K562 treated with DMSO at 1 percent for 24 hours (cell line): ENCODE data around the gene COMMD4. TPM values are rescaled to one million over a fixed set of nuclear protein-coding genes. Genes with fewer than 3 reads are reported as not detected.

Experiments used
- total RNA-seq: library from RNA; unstranded; fragments of 300-600 nt; gene quantifications from 2 replicates; pipeline ENCODE4 v1.2.3, GENCODE V29; 2022; ENCODE audit warnings: low read depth; ENCODE audit not compliant: insufficient read depth

COMMD4 gene
- 84.0 and 88.7 TPM in 2 replicates for total RNA-seq

DNA sequence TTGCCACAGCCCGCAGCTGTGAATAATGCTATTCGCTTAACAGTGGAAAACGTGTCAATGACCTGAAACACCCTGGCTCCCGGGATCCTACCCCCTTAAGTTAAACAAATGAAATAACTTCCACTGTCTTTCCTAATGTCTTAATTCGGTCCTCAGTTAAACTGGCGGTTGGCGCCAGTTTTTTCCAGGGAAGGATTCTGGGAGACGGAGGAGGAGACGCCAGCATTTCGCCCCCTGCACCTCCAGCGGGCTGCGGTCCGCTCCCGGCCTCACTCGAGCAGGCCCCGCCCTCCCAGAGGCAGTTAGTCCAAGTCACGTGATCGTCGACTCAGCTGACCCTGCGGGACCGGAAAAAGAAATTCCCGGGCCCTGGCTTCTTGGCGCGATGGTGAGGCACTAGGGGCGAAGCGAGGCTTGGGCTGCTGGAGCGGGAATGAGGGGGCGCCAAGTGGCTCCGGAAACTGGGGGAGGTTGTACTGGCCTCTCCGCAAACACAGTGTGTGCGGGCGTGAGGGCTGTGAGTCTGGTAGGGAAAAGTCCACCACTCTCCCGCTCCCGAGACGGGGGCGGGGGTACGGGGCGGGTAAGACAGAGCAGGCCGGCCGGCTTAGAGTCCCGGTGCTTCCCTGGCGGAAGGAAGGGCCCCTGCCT lies at the start of gene COMMD4:
COMMD4 (plus strand) TSS at position 359 of the 651 bp plus-strand sequence; CDS start at position 386, 27 bp downstream.

DNA sequence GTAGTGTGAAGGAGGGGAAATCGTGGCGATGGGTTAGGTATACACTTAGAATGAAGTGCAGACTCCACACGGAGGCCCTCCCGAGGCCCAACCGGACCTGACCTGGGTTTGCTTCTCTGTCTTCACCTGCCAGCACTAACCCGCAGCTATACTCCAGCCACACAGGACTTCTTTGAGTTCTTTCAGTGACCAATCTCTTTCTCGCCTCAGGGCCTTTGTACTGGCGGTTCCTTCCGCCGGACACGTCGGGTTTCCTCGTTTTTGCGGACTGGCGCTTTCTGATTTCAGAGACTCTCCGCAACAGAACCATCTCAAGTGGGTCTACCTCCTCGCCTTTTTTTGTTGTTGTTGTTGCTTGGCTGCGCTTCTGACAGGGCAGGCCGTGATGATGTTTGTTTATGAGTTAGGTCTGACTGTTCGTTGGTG lies 10.9 kb downstream of the COMMD4 start, which contains the start of gene NEIL1:
NEIL1 (plus strand) TSS at position 244 of the 426 bp plus-strand sequence. CDS start 1,867 bp downstream, outside the sequence.

DNA sequence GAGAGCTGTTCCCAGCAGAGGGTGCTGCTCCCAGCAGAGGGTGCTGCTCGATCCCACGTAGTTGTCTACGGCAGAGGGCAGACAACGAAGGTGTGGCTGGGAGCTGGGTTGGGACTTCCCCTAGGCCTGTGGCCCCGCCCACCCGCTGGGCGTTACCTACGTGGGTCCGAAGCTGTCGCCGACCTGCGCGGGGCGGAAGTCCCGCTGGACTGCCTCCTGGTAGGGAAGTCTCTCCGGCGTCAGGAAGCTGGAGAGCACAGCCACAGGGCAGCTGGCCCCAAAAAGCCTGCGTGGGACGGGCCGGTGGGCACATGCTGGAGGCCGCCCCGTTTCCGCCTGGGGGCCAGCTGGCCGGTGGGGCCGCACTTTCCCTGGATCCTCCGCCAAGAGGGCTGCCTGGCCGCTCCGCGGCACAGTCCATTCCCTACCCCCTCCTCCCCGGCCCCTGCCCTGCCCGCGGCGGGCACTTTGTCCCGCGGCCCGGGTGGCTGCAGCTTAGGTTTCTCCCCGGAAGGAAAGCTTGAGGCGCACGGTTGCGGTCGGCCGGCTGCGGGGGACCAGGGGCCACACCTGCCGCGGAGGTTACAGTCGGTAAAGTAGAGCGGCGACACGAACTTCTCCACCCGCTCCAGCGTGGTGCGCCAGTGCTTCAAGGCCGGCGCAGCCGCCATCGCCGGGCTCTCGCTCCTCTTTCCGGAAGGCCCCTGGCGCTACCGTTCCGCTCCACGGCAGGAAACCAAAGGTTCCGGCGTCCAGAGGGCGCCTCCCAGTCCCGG lies 32.2 kb downstream of the COMMD4 start, which contains the start of gene MAN2C1:
MAN2C1 (minus strand) TSS at position 695 of the 776 bp plus-strand sequence; CDS start at position 671, 24 bp downstream.

Other genes starting within 250 kb of the COMMD4 start
- gene C15orf39, start 134.2 kb upstream of the COMMD4 start, total RNA-seq = 58.6 and 60.0 TPM in 2 replicates
- gene GOLGA6C, start 77.7 kb upstream of the COMMD4 start, total RNA-seq = not detected in 2 replicates
- 0.19 TPM in 1 of 2 replicates, not detected in the other for gene GOLGA6D, start 53.2 kb upstream of the COMMD4 start, total RNA-seq
- gene NEIL1, start 11.0 kb downstream of the COMMD4 start, total RNA-seq = 2.8 and 7.8 TPM in 2 replicates
- gene MAN2C1, start 32.5 kb downstream of the COMMD4 start, total RNA-seq = 45.2 and 67.5 TPM in 2 replicates
- gene SIN3A, start 115.6 kb downstream of the COMMD4 start, total RNA-seq = 27.1 and 28.0 TPM in 2 replicates
- gene PTPN9, start 243.3 kb downstream of the COMMD4 start, total RNA-seq = 28.8 and 33.8 TPM in 2 replicates